Nephron (organoid): ENCODE data around the gene AFDN.

ENCODE experiments used
- H3K27ac Mint-ChIP-seq, 3 experiments: 2 replicates each; pipeline ENCODE4 v1.8.0; 2020; ENCODE audit warnings: mixed read lengths in 3 of 3, mild to moderate bottlenecking in 2 of 3, moderate library complexity in 1 of 3
- H3K27me3 Mint-ChIP-seq: 2 replicates; pipeline ENCODE4 v1.8.0; 2021; ENCODE audit warnings: low read depth, mild to moderate bottlenecking, moderate library complexity, mixed read lengths
- H3K36me3 Mint-ChIP-seq: 2 replicates; pipeline ENCODE4 v1.8.0; 2020; ENCODE audit warnings: low read depth, mixed read lengths
- H3K4me1 Mint-ChIP-seq: 2 replicates; pipeline ENCODE4 v1.8.0; 2020; ENCODE audit warnings: mixed read lengths
- H3K4me3 Mint-ChIP-seq, 3 experiments: 2 replicates each; pipeline ENCODE4 v1.8.0; 2020; ENCODE audit warnings: mild to moderate bottlenecking in 3 of 3, mixed read lengths in 3 of 3, moderate library complexity in 2 of 3
- H3K9me3 Mint-ChIP-seq: 2 replicates; pipeline ENCODE4 v1.8.0; 2020; ENCODE audit warnings: mixed read lengths
- CTCF ChIP-seq, 3 experiments: fragments of 200-600 bp; sonication (generic); IDR thresholded peaks; one replicate each; pipeline ENCODE4 v1.5.0; 2021; ENCODE audit warnings: antibody characterized with exemption in 3 of 3; ENCODE audit not compliant: unreplicated experiment in 3 of 3

AFDN gene

GRCh38 chr6:167953551-167953950 is 126.8 kb downstream of the AFDN start:
- TF ChIP-seq CTCF (IDR thresholded peaks at IDR 0.05; ENCODE audit: unreplicated experiment in 3 of 3): no peak
- Mint-ChIP-seq H3K27me3 (no peaks in the 10 kb centered on the region), H3K4me1 (no peaks in the 10 kb centered on the region), H3K4me3 (no peak overlapping the region), H3K9me3 (no peaks in the 10 kb centered on the region), H3K36me3 (peaks cover 70% of the 10 kb centered on the region), H3K27ac (no peak overlapping the region)

- H3K4me1 Mint-ChIP-seq: no peaks in the 10 kb centered on the region
- no peak for TF ChIP-seq CTCF (IDR thresholded peaks at IDR 0.05; ENCODE audit: unreplicated experiment in 3 of 3)
- H3K9me3 Mint-ChIP-seq: no peaks in the 10 kb centered on the region
- H3K27ac Mint-ChIP-seq: no peak overlapping the region
- H3K27me3 Mint-ChIP-seq: no peaks in the 10 kb centered on the region
- H3K36me3 Mint-ChIP-seq: peaks cover 66% of the 10 kb centered on the region
- no peak overlapping the region for H3K4me3 Mint-ChIP-seq
These were observed 127.4 kb downstream of the AFDN start for GRCh38 chr6:167954151-167954550.

GRCh38 chr6:167956491-167956890 is 129.8 kb downstream of the AFDN start:
- no peak for TF ChIP-seq CTCF (IDR thresholded peaks at IDR 0.05; ENCODE audit: unreplicated experiment in 3 of 3)

GRCh38 chr6:167956983-167957492 is 130.3 kb downstream of the AFDN start:
- Mint-ChIP-seq H3K4me1 (no peaks in the 10 kb centered on the region), H3K9me3 (no peaks in the 10 kb centered on the region), H3K4me3 (no peak overlapping the region), H3K27ac (no peak overlapping the region), H3K27me3 (no peaks in the 10 kb centered on the region), H3K36me3 (peaks cover 52% of the 10 kb centered on the region)
- no peak for TF ChIP-seq CTCF (IDR thresholded peaks at IDR 0.05; ENCODE audit: unreplicated experiment in 3 of 3)

More at GRCh38 chr6:167956491-167956890, 129.8 kb downstream of the AFDN start:
- Mint-ChIP-seq H3K9me3 (no peaks in the 10 kb centered on the region), H3K27me3 (no peaks in the 10 kb centered on the region), H3K4me3 (no peak overlapping the region), H3K36me3 (peaks cover 54% of the 10 kb centered on the region), H3K27ac (no peak overlapping the region), H3K4me1 (no peaks in the 10 kb centered on the region)

- Mint-ChIP-seq H3K4me3 (no peak overlapping the region), H3K9me3 (no peaks in the 10 kb centered on the region), H3K27me3 (no peaks in the 10 kb centered on the region), H3K4me1 (peaks cover under 1% of the 10 kb centered on the region), H3K36me3 (peaks cover 53% of the 10 kb centered on the region), H3K27ac (no peak overlapping the region)
- no peak for TF ChIP-seq CTCF (IDR thresholded peaks at IDR 0.05; ENCODE audit: unreplicated experiment in 3 of 3)
These were observed 130.9 kb downstream of the AFDN start for GRCh38 chr6:167957626-167958025.

- no peak overlapping the region for H3K4me3 Mint-ChIP-seq
- peaks cover 16% of the 10 kb centered on the region for H3K4me1 Mint-ChIP-seq
- H3K9me3 Mint-ChIP-seq: no peaks in the 10 kb centered on the region
- no peaks in the 10 kb centered on the region for H3K27me3 Mint-ChIP-seq
- TF ChIP-seq CTCF (IDR thresholded peaks at IDR 0.05; ENCODE audit: unreplicated experiment in 3 of 3): no peak
- peaks cover 64% of the 10 kb centered on the region for H3K36me3 Mint-ChIP-seq
- H3K27ac Mint-ChIP-seq: no peak overlapping the region
These were observed 133.9 kb downstream of the AFDN start for GRCh38 chr6:167960579-167960978.
